NT2/D1 (cell line): ENCODE results near the gene PIK3C2B.

ENCODE experiments used
- YY1 ChIP-seq: IDR thresholded peaks from 2 replicates; pipeline ENCODE4 v1.6.1; 2011; ENCODE audit not compliant: insufficient read length, insufficient read depth
- ZNF274 ChIP-seq: IDR thresholded peaks from 2 replicates; pipeline ENCODE4 v1.6.1; 2011; ENCODE audit warnings: mild to moderate bottlenecking, low read depth, low read length

DNA sequence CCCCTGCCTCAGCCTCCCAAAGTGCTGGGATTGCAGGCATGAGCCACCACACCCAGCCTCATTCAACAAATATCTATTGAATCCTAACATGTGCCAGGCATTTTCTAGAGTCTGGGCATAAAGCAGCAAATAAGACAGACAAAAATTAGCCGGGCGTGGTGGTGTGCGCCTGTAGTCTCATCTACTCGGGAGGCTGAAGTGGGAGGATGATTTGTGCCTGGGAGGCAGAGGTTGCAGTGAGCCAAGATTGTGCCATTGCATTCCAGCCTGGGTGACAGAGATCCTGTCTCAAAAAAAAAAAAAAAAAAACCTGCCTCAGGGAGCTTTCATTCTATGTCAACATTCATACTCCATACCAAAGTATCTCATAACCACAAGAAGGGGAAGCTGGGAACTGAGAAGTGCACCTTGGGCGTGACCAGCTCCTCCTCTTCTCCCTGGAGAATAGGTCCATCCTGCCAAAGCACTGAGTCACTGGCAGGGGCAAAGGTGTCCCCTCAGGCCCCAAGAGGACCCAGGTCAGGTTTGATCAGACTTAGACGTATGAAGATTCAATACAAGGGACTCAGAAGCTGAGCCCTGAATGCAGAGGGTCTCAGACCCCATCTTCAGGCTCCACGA is 46.2 kb downstream of the PIK3C2B start:
- TF ChIP-seq ZNF274, result no peak
- TF ChIP-seq YY1, result no peak
